H9 (cell line): ENCODE data around the gene RAB31. TPM values are rescaled to one million over a fixed set of nuclear protein-coding genes. Genes with fewer than 3 reads are reported as not detected.

Source experiments
- DNase-seq: peaks from one replicate; pipeline ENCODE4 v3.0.0-alpha.2; 2017
- H2AFZ ChIP-seq: one replicate; pipeline ENCODE4 v1.6.1; 2013; ENCODE audit warnings: mild to moderate bottlenecking, low read length, control low read depth, moderate library complexity
- H2AK5ac ChIP-seq: 2 replicates; pipeline ENCODE4 v1.6.1; 2013; ENCODE audit warnings: low read length, control low read depth, mixed read lengths; ENCODE audit not compliant: insufficient read length
- H2BK120ac ChIP-seq: one replicate; pipeline ENCODE4 v1.6.1; 2013; ENCODE audit warnings: low read depth, mild to moderate bottlenecking, low read length, control low read depth, inconsistent platforms; ENCODE audit not compliant: poor library complexity, severe bottlenecking
- H2BK12ac ChIP-seq: 2 replicates; pipeline ENCODE4 v1.6.1; 2013; ENCODE audit warnings: low read length, control low read depth, mixed read lengths, low read depth; ENCODE audit not compliant: insufficient read length
- H2BK15ac ChIP-seq: 2 replicates; pipeline ENCODE4 v1.6.1; 2013; ENCODE audit warnings: low read depth, low read length, control low read depth
- H2BK20ac ChIP-seq: one replicate; pipeline ENCODE4 v1.6.1; 2013; ENCODE audit warnings: low read depth, mild to moderate bottlenecking, low read length, control low read depth, inconsistent platforms; ENCODE audit not compliant: poor library complexity, severe bottlenecking
- H2BK5ac ChIP-seq: 2 replicates; pipeline ENCODE4 v1.6.1; 2013; ENCODE audit warnings: low read length, control low read depth, mixed read lengths; ENCODE audit not compliant: insufficient read length
- H3K14ac ChIP-seq: 2 replicates; pipeline ENCODE4 v1.6.1; 2013; ENCODE audit warnings: low read length, control low read depth; ENCODE audit not compliant: insufficient read depth
- H3K18ac ChIP-seq: 2 replicates; pipeline ENCODE4 v1.6.1; 2013; ENCODE audit warnings: low read depth, mild to moderate bottlenecking, mixed read lengths, low read length, control low read depth; ENCODE audit not compliant: insufficient read length
- H3K23ac ChIP-seq: 2 replicates; pipeline ENCODE4 v1.6.1; 2013; ENCODE audit warnings: low read length, control low read depth, mixed read lengths, low read depth; ENCODE audit not compliant: insufficient read length
- H3K23me2 ChIP-seq: 2 replicates; pipeline ENCODE4 v1.6.1; 2013; ENCODE audit warnings: low read depth, mild to moderate bottlenecking, mixed read lengths, low read length, control low read depth; ENCODE audit not compliant: insufficient read length, poor library complexity, severe bottlenecking
- H3K27ac ChIP-seq: 2 replicates; pipeline ENCODE4 v1.5.1; 2013; ENCODE audit warnings: low read length, control low read depth, mixed read lengths, low read depth; ENCODE audit not compliant: insufficient read length
- H3K27me3 ChIP-seq: 2 replicates; pipeline ENCODE4 v1.6.1; 2013; ENCODE audit warnings: low read length, control low read depth, inconsistent platforms; ENCODE audit not compliant: insufficient read depth
- H3K4ac ChIP-seq: 2 replicates; pipeline ENCODE4 v1.6.1; 2013; ENCODE audit warnings: low read depth, mild to moderate bottlenecking, control low read depth, inconsistent platforms, low read length, moderate library complexity
- H3K4me1 ChIP-seq: 2 replicates; pipeline ENCODE4 v1.6.1; 2013; ENCODE audit warnings: low read length, control low read depth, inconsistent platforms; ENCODE audit not compliant: insufficient read depth
- H3K4me2 ChIP-seq: 2 replicates; pipeline ENCODE4 v1.6.1; 2013; ENCODE audit warnings: low read length, control low read depth, mixed read lengths; ENCODE audit not compliant: insufficient read length, insufficient read depth
- H3K56ac ChIP-seq: 2 replicates; pipeline ENCODE4 v1.6.1; 2013; ENCODE audit warnings: low read depth, mild to moderate bottlenecking, mixed read lengths, low read length, control low read depth; ENCODE audit not compliant: insufficient read length
- H3K79me1 ChIP-seq: 2 replicates; pipeline ENCODE4 v1.6.1; 2013; ENCODE audit warnings: low read depth, mild to moderate bottlenecking, moderate library complexity, low read length, control low read depth, inconsistent platforms; ENCODE audit not compliant: insufficient read depth, poor library complexity, severe bottlenecking
- H3K79me2 ChIP-seq: 2 replicates; pipeline ENCODE4 v1.6.1; 2013; ENCODE audit warnings: low read length, control low read depth, inconsistent platforms; ENCODE audit not compliant: insufficient read depth
- H3K9ac ChIP-seq: 2 replicates; pipeline ENCODE4 v1.6.1; 2013; ENCODE audit warnings: low read length, control low read depth, mixed read lengths; ENCODE audit not compliant: insufficient read length; ENCODE audit errors: extremely low read depth
- H3K9me3 ChIP-seq: one replicate; pipeline ENCODE4 v1.6.1; 2013; ENCODE audit warnings: low read depth, low read length, inconsistent platforms; ENCODE audit not compliant: control insufficient read depth
- H3T11ph ChIP-seq: one replicate; pipeline ENCODE4 v1.6.1; 2013; ENCODE audit warnings: mild to moderate bottlenecking, low read length, control low read depth, inconsistent platforms
- H4K20me1 ChIP-seq: one replicate; pipeline ENCODE4 v1.6.1; 2013; ENCODE audit not compliant: control insufficient read depth, insufficient read length, insufficient read depth
- H4K5ac ChIP-seq: 2 replicates; pipeline ENCODE4 v1.6.1; 2013; ENCODE audit warnings: low read depth, mild to moderate bottlenecking, mixed read lengths, low read length, control low read depth; ENCODE audit not compliant: insufficient read length
- H4K8ac ChIP-seq: replicated peaks from 2 replicates; pipeline ENCODE4 v1.6.1; 2013; ENCODE audit warnings: low read length, control low read depth, mixed read lengths, low read depth; ENCODE audit not compliant: insufficient read length
- H4K91ac ChIP-seq: 2 replicates; pipeline ENCODE4 v1.6.1; 2013; ENCODE audit warnings: low read depth, mild to moderate bottlenecking, moderate library complexity, mixed read lengths, low read length, control low read depth; ENCODE audit not compliant: insufficient read length
- H3K27ac Mint-ChIP-seq, 3 experiments: 2 replicates in 2 of 3; 3 replicates in 1 of 3; pipeline ENCODE4 v1.8.0; 2020 to 2021; ENCODE audit warnings: mixed read lengths in 3 of 3, mild to moderate bottlenecking in 1 of 3, moderate library complexity in 1 of 3
- H3K27me3 Mint-ChIP-seq: 2 replicates; pipeline ENCODE4 v1.8.0; 2021; ENCODE audit warnings: low read depth, mild to moderate bottlenecking, moderate library complexity, mixed read lengths
- H3K36me3 Mint-ChIP-seq, 3 experiments: 2 replicates in 2 of 3; 3 replicates in 1 of 3; pipeline ENCODE4 v1.8.0; 2020 to 2021; ENCODE audit warnings: low read depth in 3 of 3, mixed read lengths in 3 of 3; ENCODE audit not compliant: insufficient read depth in 1 of 3
- H3K4me1 Mint-ChIP-seq, 2 experiments: 2 replicates each; pipeline ENCODE4 v1.8.0; 2020; ENCODE audit warnings: mixed read lengths in 2 of 2
- H3K4me3 Mint-ChIP-seq, 2 experiments: 2 replicates in 1 of 2; 3 replicates in 1 of 2; pipeline ENCODE4 v1.8.0; 2020 to 2021; ENCODE audit warnings: mild to moderate bottlenecking in 2 of 2, mixed read lengths in 2 of 2, moderate library complexity in 1 of 2
- H3K9me3 Mint-ChIP-seq, 2 experiments: 2 replicates in 1 of 2; 3 replicates in 1 of 2; pipeline ENCODE4 v1.8.0; 2020; ENCODE audit warnings: mild to moderate bottlenecking in 2 of 2, mixed read lengths in 2 of 2, moderate library complexity in 1 of 2
- WGBS: extraction: QIAGEN DNeasy Blood & Tissue Kit; methylation state at CpG from one replicate; pipeline ENCODE4 v1.1.7; 2013; ENCODE audit warnings: missing lambda C conversion rate, low lambda C conversion rate, mixed read lengths; ENCODE audit not compliant: insufficient read length; ENCODE audit errors: extremely low coverage; 5-methylcytosine and 5-hydroxymethylcytosine counted together
- total RNA-seq: library from RNA; stranded (reverse); gene quantifications from 2 replicates; pipeline ENCODE4 v1.2.1, GENCODE V29; 2021
- TF ChIP-seq, protein P1 (sequence below): fragments of 200-600 bp; sonication (generic); conservative IDR thresholded peaks from 3 replicates; pipeline ENCODE4 v1.8.0; 2021; ENCODE audit warnings: antibody characterized with exemption, mild to moderate bottlenecking

The RAB31 gene
- total RNA-seq, 1 experiment from 2014 or later = 22.4 TPM

GRCh38 chr18:9878783-9879242 lies 170.7 kb downstream of the RAB31 start:
- Histone ChIP-seq H3K9me3 (no peaks in the 10 kb centered on the region), H2BK20ac (no peak overlapping the region), H3K4ac (no peak overlapping the region), H4K91ac (no peak overlapping the region), H2BK15ac (no peak overlapping the region), H2BK5ac (no peak overlapping the region), H3K79me2 (no peaks in the 10 kb centered on the region), H2AFZ (no peak overlapping the region), H3K27me3 (no peaks in the 10 kb centered on the region), H3T11ph (no peak overlapping the region), H2BK120ac (no peak overlapping the region), H3K56ac (no peak overlapping the region), H3K14ac (no peak overlapping the region), H2AK5ac (no peak overlapping the region), H3K9ac (no peak overlapping the region), H4K5ac (no peak overlapping the region), H2BK12ac (no peak overlapping the region), H3K4me1 (no peaks in the 10 kb centered on the region), H3K79me1 (no peaks in the 10 kb centered on the region), H4K8ac (no peak overlapping the region), H3K27ac (no peak overlapping the region), H3K4me2 (no peak overlapping the region), H4K20me1 (no peaks in the 10 kb centered on the region), H3K23ac (no peak overlapping the region), H3K18ac (no peak overlapping the region), H3K23me2 (no peaks in the 10 kb centered on the region)
- Mint-ChIP-seq H3K4me3 (no peak overlapping the region), H3K27me3 (no peaks in the 10 kb centered on the region), H3K4me1 (peaks cover 9 to 14% of the 10 kb centered on the region in 2 experiments; a peak in 3 of 4 replicates), H3K27ac (no peak overlapping the region), H3K36me3 (no peaks in the 10 kb centered on the region), H3K9me3 (no peaks in the 10 kb centered on the region)
- no peak for DNase-seq
- no CpG with 5 or more reads among the region's 6 CpGs for WGBS
- TF ChIP-seq, protein P1, sequence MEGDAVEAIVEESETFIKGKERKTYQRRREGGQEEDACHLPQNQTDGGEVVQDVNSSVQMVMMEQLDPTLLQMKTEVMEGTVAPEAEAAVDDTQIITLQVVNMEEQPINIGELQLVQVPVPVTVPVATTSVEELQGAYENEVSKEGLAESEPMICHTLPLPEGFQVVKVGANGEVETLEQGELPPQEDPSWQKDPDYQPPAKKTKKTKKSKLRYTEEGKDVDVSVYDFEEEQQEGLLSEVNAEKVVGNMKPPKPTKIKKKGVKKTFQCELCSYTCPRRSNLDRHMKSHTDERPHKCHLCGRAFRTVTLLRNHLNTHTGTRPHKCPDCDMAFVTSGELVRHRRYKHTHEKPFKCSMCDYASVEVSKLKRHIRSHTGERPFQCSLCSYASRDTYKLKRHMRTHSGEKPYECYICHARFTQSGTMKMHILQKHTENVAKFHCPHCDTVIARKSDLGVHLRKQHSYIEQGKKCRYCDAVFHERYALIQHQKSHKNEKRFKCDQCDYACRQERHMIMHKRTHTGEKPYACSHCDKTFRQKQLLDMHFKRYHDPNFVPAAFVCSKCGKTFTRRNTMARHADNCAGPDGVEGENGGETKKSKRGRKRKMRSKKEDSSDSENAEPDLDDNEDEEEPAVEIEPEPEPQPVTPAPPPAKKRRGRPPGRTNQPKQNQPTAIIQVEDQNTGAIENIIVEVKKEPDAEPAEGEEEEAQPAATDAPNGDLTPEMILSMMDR = no peak
